ENCODE data around the gene CHST7.

Gene CHST7

GRCh38 chrX:46580613-46581012 is 7.0 kb downstream of the CHST7 start:
- H3K4me3 ChIP-seq (ENCODE audit: low read length), result no peak overlapping the region
- no peak for TF ChIP-seq ZNF274 (IDR thresholded peaks at IDR 0.05; ENCODE audit: low read depth, low read length)

- H3K4me3 ChIP-seq (ENCODE audit: low read length), result no peak overlapping the region
- TF ChIP-seq ZNF274 (IDR thresholded peaks at IDR 0.05; ENCODE audit: low read depth, low read length), result no peak
Measured at GRCh38 chrX:46582325-46582724, 8.8 kb downstream of the CHST7 start.

- no peak overlapping the region for H3K4me3 ChIP-seq (ENCODE audit: low read length)
Measured at GRCh38 chrX:46582966-46583365, 9.4 kb downstream of the CHST7 start.

GRCh38 chrX:46584736-46585135 is 11.2 kb downstream of the CHST7 start:
- H3K4me3 ChIP-seq (ENCODE audit: low read length), result no peak overlapping the region

More at GRCh38 chrX:46582966-46583365, 9.4 kb downstream of the CHST7 start:
- no peak for TF ChIP-seq ZNF274 (IDR thresholded peaks at IDR 0.05; ENCODE audit: low read depth, low read length)

GRCh38 chrX:46587158-46587557 is 13.6 kb downstream of the CHST7 start:
- H3K4me3 ChIP-seq (ENCODE audit: low read length), result no peak overlapping the region; the same call in 1 of the 2 replicates
- TF ChIP-seq ZNF274 (IDR thresholded peaks at IDR 0.05; ENCODE audit: low read depth, low read length), result no peak

More at GRCh38 chrX:46584736-46585135, 11.2 kb downstream of the CHST7 start:
- TF ChIP-seq ZNF274 (IDR thresholded peaks at IDR 0.05; ENCODE audit: low read depth, low read length), result no peak

- TF ChIP-seq ZNF274 (IDR thresholded peaks at IDR 0.05; ENCODE audit: low read depth, low read length), result no peak
- H3K4me3 ChIP-seq (ENCODE audit: low read length), result peak overlapping the region; percentile 19; the same call in 1 of the 2 replicates
Measured at GRCh38 chrX:46587753-46588171, 14.2 kb downstream of the CHST7 start.

- no peak for TF ChIP-seq ZNF274 (IDR thresholded peaks at IDR 0.05; ENCODE audit: low read depth, low read length)
- peak overlapping the region; percentile 19; the same call in 1 of the 2 replicates for H3K4me3 ChIP-seq (ENCODE audit: low read length)
Measured at GRCh38 chrX:46588263-46588662, 14.7 kb downstream of the CHST7 start.

- H3K4me3 ChIP-seq (ENCODE audit: low read length), result no peak overlapping the region
- TF ChIP-seq ZNF274 (IDR thresholded peaks at IDR 0.05; ENCODE audit: low read depth, low read length), result no peak
Measured at GRCh38 chrX:46589977-46590723, 16.6 kb downstream of the CHST7 start.

- H3K4me3 ChIP-seq (ENCODE audit: low read length), result no peak overlapping the region
- TF ChIP-seq ZNF274 (IDR thresholded peaks at IDR 0.05; ENCODE audit: low read depth, low read length), result no peak
Measured at GRCh38 chrX:46595084-46595483, 21.5 kb downstream of the CHST7 start.

- H3K4me3 ChIP-seq (ENCODE audit: low read length), result no peak overlapping the region; the same call in 1 of the 2 replicates
- TF ChIP-seq ZNF274 (IDR thresholded peaks at IDR 0.05; ENCODE audit: low read depth, low read length), result no peak
Measured at GRCh38 chrX:46597208-46597607, 23.6 kb downstream of the CHST7 start.

- TF ChIP-seq ZNF274 (IDR thresholded peaks at IDR 0.05; ENCODE audit: low read depth, low read length), result no peak
- no peak overlapping the region for H3K4me3 ChIP-seq (ENCODE audit: low read length)
Measured at GRCh38 chrX:46597771-46598170, 24.2 kb downstream of the CHST7 start.

GRCh38 chrX:46599051-46599560 is 25.5 kb downstream of the CHST7 start:
- H3K4me3 ChIP-seq (ENCODE audit: low read length), result no peak overlapping the region

GRCh38 chrX:46601283-46601682 is 27.7 kb downstream of the CHST7 start:
- no peak for TF ChIP-seq ZNF274 (IDR thresholded peaks at IDR 0.05; ENCODE audit: low read depth, low read length)

More at GRCh38 chrX:46599051-46599560, 25.5 kb downstream of the CHST7 start:
- TF ChIP-seq ZNF274 (IDR thresholded peaks at IDR 0.05; ENCODE audit: low read depth, low read length), result no peak

GRCh38 chrX:46602468-46603102 is 29.0 kb downstream of the CHST7 start:
- TF ChIP-seq ZNF274 (IDR thresholded peaks at IDR 0.05; ENCODE audit: low read depth, low read length), result no peak

More at GRCh38 chrX:46601283-46601682, 27.7 kb downstream of the CHST7 start:
- H3K4me3 ChIP-seq (ENCODE audit: low read length), result no peak overlapping the region

GRCh38 chrX:46607916-46608315 is 34.4 kb downstream of the CHST7 start:
- TF ChIP-seq ZNF274 (IDR thresholded peaks at IDR 0.05; ENCODE audit: low read depth, low read length), result no peak

More at GRCh38 chrX:46602468-46603102, 29.0 kb downstream of the CHST7 start:
- no peak overlapping the region for H3K4me3 ChIP-seq (ENCODE audit: low read length)

More at GRCh38 chrX:46607916-46608315, 34.4 kb downstream of the CHST7 start:
- no peak overlapping the region for H3K4me3 ChIP-seq (ENCODE audit: low read length)

All from GM08714 (cell line).